ENCODE measurements around the gene PAIP2. TPM values are rescaled to one million over a fixed set of nuclear protein-coding genes. Genes with fewer than 3 reads are reported as not detected.

The PAIP2 gene
- total and polyA plus RNA-seq, 9 donors = 68.4 to 142 (median 104) TPM

DNA sequence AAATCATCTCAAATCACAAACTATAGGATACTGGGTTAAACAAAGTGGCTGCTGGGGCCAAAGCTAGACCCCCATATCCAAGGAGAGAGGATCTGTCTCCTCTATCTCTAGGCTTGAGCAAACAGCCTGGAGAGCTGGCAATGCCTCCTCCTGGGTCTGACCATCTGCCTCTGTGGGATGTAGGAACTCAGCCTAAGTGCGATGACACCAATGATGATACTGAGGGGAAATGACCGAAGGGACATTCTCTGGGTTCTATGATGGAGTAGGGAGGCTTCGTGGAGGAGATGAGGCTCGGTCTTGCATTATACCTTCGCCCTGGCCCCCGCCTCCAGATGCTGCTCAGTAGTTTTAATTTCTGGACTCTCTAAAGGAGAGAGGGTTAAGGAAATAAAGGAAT lies 71.5 kb downstream of the PAIP2 start:
- H3K9me3 ChIP-seq = no peaks in the 10 kb centered on the region
- no peaks in the 10 kb centered on the region for H3K36me3 ChIP-seq
- TF ChIP-seq, protein P1, sequence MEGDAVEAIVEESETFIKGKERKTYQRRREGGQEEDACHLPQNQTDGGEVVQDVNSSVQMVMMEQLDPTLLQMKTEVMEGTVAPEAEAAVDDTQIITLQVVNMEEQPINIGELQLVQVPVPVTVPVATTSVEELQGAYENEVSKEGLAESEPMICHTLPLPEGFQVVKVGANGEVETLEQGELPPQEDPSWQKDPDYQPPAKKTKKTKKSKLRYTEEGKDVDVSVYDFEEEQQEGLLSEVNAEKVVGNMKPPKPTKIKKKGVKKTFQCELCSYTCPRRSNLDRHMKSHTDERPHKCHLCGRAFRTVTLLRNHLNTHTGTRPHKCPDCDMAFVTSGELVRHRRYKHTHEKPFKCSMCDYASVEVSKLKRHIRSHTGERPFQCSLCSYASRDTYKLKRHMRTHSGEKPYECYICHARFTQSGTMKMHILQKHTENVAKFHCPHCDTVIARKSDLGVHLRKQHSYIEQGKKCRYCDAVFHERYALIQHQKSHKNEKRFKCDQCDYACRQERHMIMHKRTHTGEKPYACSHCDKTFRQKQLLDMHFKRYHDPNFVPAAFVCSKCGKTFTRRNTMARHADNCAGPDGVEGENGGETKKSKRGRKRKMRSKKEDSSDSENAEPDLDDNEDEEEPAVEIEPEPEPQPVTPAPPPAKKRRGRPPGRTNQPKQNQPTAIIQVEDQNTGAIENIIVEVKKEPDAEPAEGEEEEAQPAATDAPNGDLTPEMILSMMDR (IDR thresholded peaks at IDR 0.05) = no peak
- TF ChIP-seq POLR2A (IDR thresholded peaks at IDR 0.05) = no peak
- no peak for TF ChIP-seq EP300 (IDR thresholded peaks at IDR 0.05)
- no peak overlapping the region for H3K27ac ChIP-seq
- intact Hi-C loops (cut with DNase I) = no loop called here
- peaks cover 5% of the 10 kb centered on the region for H3K4me1 ChIP-seq (ENCODE audit: insufficient read depth)
- H3K27me3 ChIP-seq = no peaks in the 10 kb centered on the region
- DNase-seq = no peak
- WGBS, 3 donors = 96 to 98% (median 96%) methylated on average over 6 of the region's 6 CpGs
- H3K4me3 ChIP-seq = no peak overlapping the region

DNA sequence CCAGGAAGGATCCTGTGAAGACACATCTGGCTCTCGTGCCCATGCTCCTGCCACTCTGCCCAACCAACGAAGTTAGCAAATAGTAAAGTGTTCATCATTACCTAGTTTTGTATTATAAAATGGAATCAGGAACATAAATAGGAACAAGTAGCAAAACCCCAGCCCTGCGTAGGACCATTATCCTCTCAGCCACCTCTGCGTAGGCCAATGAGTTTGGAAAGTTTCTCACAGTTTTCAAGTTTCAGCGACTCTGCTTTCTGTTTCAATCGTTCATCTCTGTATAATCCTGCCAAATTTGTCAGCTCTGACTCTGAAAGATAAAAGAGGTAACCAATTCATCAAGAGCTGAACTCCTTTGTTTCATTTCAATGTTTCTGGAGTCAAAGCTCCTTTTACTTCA lies 72.3 kb downstream of the PAIP2 start:
- intact Hi-C loops (cut with DNase I) = no loop called here
- WGBS, 3 donors = 81 to 85% (median 82%) methylated on average over 6 of the region's 6 CpGs
- Histone ChIP-seq H3K36me3 (no peaks in the 10 kb centered on the region), H3K4me3 (no peak overlapping the region), H3K27me3 (no peaks in the 10 kb centered on the region), H3K27ac (no peak overlapping the region), H3K4me1 (ENCODE audit: insufficient read depth) (peaks cover 5% of the 10 kb centered on the region), H3K9me3 (no peaks in the 10 kb centered on the region)
- no peak for DNase-seq
- TF ChIP-seq, protein P1 (IDR thresholded peaks at IDR 0.05) = no peak
- TF ChIP-seq EP300 (IDR thresholded peaks at IDR 0.05) (no peak), POLR2A (IDR thresholded peaks at IDR 0.05) (no peak)

DNA sequence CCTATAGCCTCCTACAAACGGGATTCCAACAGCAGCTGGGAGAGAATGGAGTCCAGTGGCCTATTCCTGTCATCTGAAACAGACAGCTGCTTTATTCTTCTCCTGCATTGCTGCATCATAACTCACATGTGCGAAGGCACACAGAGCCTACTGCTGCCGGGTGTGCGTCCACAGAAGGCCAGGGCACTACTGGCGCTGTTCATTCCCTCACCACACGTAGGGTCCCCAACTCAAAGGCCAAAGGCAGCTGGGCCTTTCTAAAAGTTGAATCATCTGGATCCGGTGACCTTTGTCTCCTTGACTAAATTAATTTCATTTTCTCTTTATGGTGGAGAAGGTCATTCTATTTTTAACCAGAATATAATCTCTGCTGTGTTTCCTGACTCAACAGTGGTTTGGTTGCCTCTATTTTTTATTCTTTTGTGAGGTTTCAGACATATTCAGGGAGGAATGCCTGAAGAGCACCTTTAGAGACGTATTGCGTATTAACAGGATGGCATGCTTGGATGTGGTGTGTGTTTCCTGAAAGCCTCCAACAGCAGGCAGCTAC lies 73.0 kb downstream of the PAIP2 start:
- no peak overlapping the region for H3K27ac ChIP-seq
- intact Hi-C loops (cut with DNase I) = loop anchor here in 1 of 4 donors (5.0 kb wide), 1 partner anchor 103 kb away; no protein-coding TSS in a partner anchor
- TF ChIP-seq, protein P1 (IDR thresholded peaks at IDR 0.05) = no peak
- TF ChIP-seq POLR2A (IDR thresholded peaks at IDR 0.05) (no peak), EP300 (IDR thresholded peaks at IDR 0.05) (no peak)
- WGBS, 3 donors = 66 to 81% (median 79%) methylated on average over 9 of the region's 9 CpGs
- H3K36me3 ChIP-seq = no peaks in the 10 kb centered on the region
- peaks cover 5% of the 10 kb centered on the region for H3K4me1 ChIP-seq (ENCODE audit: insufficient read depth)
- no peaks in the 10 kb centered on the region for H3K9me3 ChIP-seq
- no peak overlapping the region for H3K4me3 ChIP-seq
- no peaks in the 10 kb centered on the region for H3K27me3 ChIP-seq
- DNase-seq = no peak

DNA sequence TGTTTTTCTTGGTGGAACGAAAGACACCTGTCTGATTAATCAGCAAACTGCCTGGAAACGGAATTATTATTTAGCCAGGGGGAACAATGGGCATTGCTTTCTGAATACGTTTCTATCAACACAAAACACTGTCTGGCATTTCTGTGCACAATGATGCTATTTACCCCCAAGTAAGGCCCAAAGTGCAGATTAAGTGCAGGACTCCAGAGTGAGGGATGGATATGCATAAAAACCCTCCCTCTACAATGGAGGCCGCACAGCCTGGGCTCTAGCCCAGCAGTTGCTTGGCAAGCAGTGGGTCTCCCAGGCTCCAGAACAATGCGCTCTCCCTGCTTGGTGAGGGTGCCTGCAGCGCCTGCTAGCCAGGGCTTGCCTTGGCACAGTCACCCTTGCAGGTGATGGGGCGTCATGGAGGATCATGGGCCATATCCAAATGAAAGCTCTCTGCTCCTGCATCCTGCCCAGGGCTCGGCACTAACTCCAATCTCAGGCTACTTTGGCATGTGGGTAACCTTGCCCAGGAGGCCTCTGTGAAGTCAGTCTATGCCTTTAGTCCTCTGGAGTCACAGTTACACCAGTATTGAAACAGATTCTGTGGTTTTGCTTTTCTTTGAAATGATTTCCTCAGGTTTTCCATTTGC lies 73.7 kb downstream of the PAIP2 start:
- no peak for DNase-seq

More for the DNA sequence above, 73.7 kb downstream of the PAIP2 start:
- TF ChIP-seq, protein P1 (IDR thresholded peaks at IDR 0.05) = no peak
- TF ChIP-seq POLR2A (IDR thresholded peaks at IDR 0.05) = no peak
- TF ChIP-seq EP300 (IDR thresholded peaks at IDR 0.05) = no peak
- H3K4me3 ChIP-seq = no peak overlapping the region
- no peaks in the 10 kb centered on the region for H3K36me3 ChIP-seq
- no peak overlapping the region for H3K27ac ChIP-seq
- peaks cover 5% of the 10 kb centered on the region for H3K4me1 ChIP-seq (ENCODE audit: insufficient read depth)
- intact Hi-C loops (cut with DNase I) = loop anchor here in 1 of 4 donors (5.0 kb wide), 1 partner anchor 102 kb away; no protein-coding TSS in a partner anchor
- H3K27me3 ChIP-seq = no peaks in the 10 kb centered on the region
- no peaks in the 10 kb centered on the region for H3K9me3 ChIP-seq
- WGBS, 3 donors = 65 to 79% (median 73%) methylated on average over 8 of the region's 8 CpGs

Data from ovary (tissue), 9 donors.